Endometrium (tissue), 2 donors: ENCODE data around the gene PKN2.
"Not testable (repeated sequence)": the region's sequence is repeated elsewhere in the genome, so short reads cannot be mapped to it uniquely, and the experiment has no call there.

ENCODE experiments used
- FAIRE-seq: peaks from 2 replicates; lab custom pipeline; 2012; peaks lifted over from hg19 to GRCh38; lab: Jason Lieb, UNC
- donor health status: control.
- donor health status: control.

Gene PKN2

GRCh38 chr1:88799491-88799890, 115.4 kb downstream of the PKN2 start:
- FAIRE-seq: no peak

- no peak for FAIRE-seq
Observed at GRCh38 chr1:88800382-88801051, 116.4 kb downstream of the PKN2 start.

- no peak for FAIRE-seq
Observed at GRCh38 chr1:88801575-88802208, 117.6 kb downstream of the PKN2 start.

- FAIRE-seq: no peak
Observed at GRCh38 chr1:88802404-88802803, 118.3 kb downstream of the PKN2 start.

- FAIRE-seq: no peak
Observed at GRCh38 chr1:88802950-88803349, 118.9 kb downstream of the PKN2 start.

GRCh38 chr1:88803444-88803843, 119.4 kb downstream of the PKN2 start:
- no peak for FAIRE-seq

GRCh38 chr1:88812366-88812765, 128.3 kb downstream of the PKN2 start:
- FAIRE-seq: no peak

- FAIRE-seq: no peak
Observed at GRCh38 chr1:88813471-88813870, 129.4 kb downstream of the PKN2 start.

- FAIRE-seq: not testable (repeated sequence)
Observed at GRCh38 chr1:88819642-88820041, 135.6 kb downstream of the PKN2 start.

GRCh38 chr1:88825721-88826120, 141.6 kb downstream of the PKN2 start:
- FAIRE-seq: no peak

GRCh38 chr1:88847643-88848042, 163.6 kb downstream of the PKN2 start:
- no peak for FAIRE-seq

- no peak for FAIRE-seq
Observed at GRCh38 chr1:88851303-88852063, 167.4 kb downstream of the PKN2 start.

GRCh38 chr1:88867743-88868521, 183.9 kb downstream of the PKN2 start:
- no peak for FAIRE-seq

GRCh38 chr1:88869644-88870043, 185.6 kb downstream of the PKN2 start:
- not testable (repeated sequence) for FAIRE-seq

- no peak for FAIRE-seq
Observed at GRCh38 chr1:88873737-88874349, 189.8 kb downstream of the PKN2 start.

- no peak for FAIRE-seq
Observed at GRCh38 chr1:88875595-88875994, 191.5 kb downstream of the PKN2 start.

GRCh38 chr1:88876573-88877365, 192.7 kb downstream of the PKN2 start:
- no peak for FAIRE-seq

GRCh38 chr1:88877382-88877825, 193.3 kb downstream of the PKN2 start:
- peak; percentile 43 for FAIRE-seq

- no peak for FAIRE-seq
Observed at GRCh38 chr1:88877911-88878310, 193.8 kb downstream of the PKN2 start.

GRCh38 chr1:88878731-88879130, 194.7 kb downstream of the PKN2 start:
- FAIRE-seq: no peak

- not testable (repeated sequence) for FAIRE-seq
Observed at GRCh38 chr1:88880717-88881116, 196.6 kb downstream of the PKN2 start.
